Omental fat pad (tissue), 4 donors: ENCODE data around the gene HNRNPF. TPM values are rescaled to one million over a fixed set of nuclear protein-coding genes. Genes with fewer than 3 reads are reported as not detected.
"Not testable (repeated sequence)": the region's sequence is repeated elsewhere in the genome, so short reads cannot be mapped to it uniquely, and the experiment has no call there.

Experiments used
- ATAC-seq: fragments of 150-250 bp; one replicate; pipeline ENCODE4 v1.9.1; 2016; ENCODE audit warnings: mild to moderate bottlenecking, moderate library complexity; ENCODE audit not compliant: low FRiP score
- DNase-seq: peaks from one replicate; pipeline ENCODE4 v3.0.0-alpha.2; 2019; ENCODE audit warnings: low spot score
- total RNA-seq, 4 donors: library from RNA; depleted of rRNA; stranded (reverse); fragments of >200 nt; gene quantifications; one replicate each; pipeline ENCODE4 v1.1.0, GENCODE V29; 2016
- TF ChIP-seq, protein P1 (sequence below), 3 donors: fragments of 450-650 bp; IDR thresholded peaks; one replicate each; pipeline ENCODE4 v1.5.1; 2016 to 2017; ENCODE audit warnings: antibody characterized with exemption in 3 of 3, mild to moderate bottlenecking in 3 of 3, moderate library complexity in 2 of 3

HNRNPF gene
- total RNA-seq, 4 donors from 2014 or later = 140 to 345 (median 164) TPM

DNA sequence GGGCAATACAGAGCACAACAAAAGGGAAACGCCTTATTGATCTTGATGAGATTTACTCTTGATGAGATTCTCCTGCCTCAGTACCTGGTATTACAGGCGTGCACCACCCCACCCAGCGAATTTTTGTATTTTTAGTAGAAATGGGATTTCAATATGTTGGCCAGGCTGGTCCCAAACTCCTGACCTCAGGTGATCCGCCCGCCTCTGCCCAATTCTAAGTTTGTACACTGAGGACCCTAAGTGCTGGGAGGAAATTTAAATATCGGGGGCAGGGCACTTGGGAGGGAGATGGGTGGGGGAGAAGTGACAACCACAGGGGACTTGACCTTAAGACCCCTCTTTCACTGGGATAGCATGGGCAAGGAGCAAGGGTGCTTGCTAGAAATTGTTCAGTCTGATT lies 14.1 kb downstream of the HNRNPF start:
- ATAC-seq = no peak
- TF ChIP-seq, protein P1, sequence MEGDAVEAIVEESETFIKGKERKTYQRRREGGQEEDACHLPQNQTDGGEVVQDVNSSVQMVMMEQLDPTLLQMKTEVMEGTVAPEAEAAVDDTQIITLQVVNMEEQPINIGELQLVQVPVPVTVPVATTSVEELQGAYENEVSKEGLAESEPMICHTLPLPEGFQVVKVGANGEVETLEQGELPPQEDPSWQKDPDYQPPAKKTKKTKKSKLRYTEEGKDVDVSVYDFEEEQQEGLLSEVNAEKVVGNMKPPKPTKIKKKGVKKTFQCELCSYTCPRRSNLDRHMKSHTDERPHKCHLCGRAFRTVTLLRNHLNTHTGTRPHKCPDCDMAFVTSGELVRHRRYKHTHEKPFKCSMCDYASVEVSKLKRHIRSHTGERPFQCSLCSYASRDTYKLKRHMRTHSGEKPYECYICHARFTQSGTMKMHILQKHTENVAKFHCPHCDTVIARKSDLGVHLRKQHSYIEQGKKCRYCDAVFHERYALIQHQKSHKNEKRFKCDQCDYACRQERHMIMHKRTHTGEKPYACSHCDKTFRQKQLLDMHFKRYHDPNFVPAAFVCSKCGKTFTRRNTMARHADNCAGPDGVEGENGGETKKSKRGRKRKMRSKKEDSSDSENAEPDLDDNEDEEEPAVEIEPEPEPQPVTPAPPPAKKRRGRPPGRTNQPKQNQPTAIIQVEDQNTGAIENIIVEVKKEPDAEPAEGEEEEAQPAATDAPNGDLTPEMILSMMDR (IDR thresholded peaks at IDR 0.05) = no peak
- DNase-seq = no peak

DNA sequence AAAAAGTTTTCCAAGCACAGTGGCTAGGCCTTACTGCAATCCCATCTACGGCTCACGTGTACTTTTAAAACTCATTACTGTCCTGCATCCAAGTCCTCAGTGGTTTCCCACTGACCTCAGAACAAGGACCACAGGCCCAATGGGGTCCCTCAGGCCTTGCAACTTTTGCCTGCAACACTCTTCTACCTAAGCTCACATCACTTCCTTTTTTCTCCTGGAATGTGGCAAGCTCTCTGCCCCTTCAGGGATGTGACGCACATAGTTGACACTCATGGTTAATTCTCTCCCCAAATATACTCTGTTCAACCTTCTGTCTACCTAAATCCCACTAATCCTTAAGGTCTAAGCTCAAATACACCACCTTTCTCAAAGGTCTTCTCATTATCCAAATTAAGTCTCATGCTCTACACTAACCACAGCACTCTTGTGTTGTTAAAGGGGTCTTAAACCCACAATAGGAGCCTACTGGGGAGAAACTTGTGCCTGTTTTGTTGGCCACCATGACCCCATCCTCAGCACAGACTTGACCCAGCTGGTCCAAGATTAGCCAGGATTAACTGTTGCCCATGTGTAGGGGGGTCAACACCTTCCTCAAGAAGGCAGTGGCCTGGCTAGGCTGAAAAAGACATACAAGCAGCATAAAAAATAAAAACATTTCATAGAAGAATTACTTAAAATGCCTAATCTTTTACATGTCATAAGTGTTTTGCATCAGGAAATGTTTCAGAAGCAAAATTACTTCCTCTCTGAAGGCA lies 15.2 kb downstream of the HNRNPF start:
- DNase-seq (no peak), ATAC-seq (no peak)
- TF ChIP-seq, protein P1 (IDR thresholded peaks at IDR 0.05) = no peak

- ATAC-seq, DNase-seq: not testable (repeated sequence)
Observed at GRCh38 chr10:43393186-43393585, 15.8 kb downstream of the HNRNPF start.

DNA sequence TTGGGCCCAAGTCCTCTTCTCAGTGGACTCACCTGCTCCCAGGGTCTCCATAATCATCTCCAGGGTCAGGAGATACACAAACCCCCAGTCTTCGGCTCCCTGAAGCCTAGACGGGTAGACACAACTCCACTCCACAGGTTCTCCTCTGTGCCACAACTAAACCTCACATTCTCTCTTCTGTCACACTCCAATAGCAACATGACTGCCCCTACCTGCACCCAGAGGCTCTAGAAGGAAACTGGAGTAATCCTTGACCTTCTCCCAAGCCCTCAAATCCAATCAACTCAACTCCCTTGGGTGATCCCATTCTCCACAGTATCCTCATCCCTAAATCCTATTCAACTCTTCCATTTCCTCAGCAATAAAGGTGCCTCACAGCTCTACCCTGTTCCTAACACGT lies 16.2 kb downstream of the HNRNPF start:
- no peak for DNase-seq
- TF ChIP-seq, protein P1 (IDR thresholded peaks at IDR 0.05) = no peak
- ATAC-seq = no peak

DNA sequence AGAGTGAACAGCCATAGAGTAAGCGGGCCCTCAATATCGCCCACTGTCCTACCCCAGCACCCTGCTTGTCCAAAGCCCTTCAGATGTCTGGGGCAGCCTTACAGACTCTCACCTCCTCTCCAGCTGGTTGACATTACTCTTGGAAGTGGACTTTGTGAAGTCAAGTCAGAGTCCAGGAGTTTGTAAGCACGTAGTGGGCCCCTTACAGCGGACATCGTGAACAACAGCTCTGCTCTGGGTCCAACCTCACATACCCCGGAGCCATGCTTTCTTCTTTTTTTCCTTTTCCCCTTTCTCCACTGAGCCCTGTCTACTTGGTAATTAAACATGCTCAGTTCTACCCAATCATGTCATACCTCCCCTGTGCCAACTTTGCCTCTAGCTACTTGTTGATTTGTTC lies 17.5 kb downstream of the HNRNPF start:
- TF ChIP-seq, protein P1 (IDR thresholded peaks at IDR 0.05) = no peak
- ATAC-seq (no peak), DNase-seq (no peak)

- DNase-seq (no peak), ATAC-seq (no peak)
- TF ChIP-seq, protein P1 (IDR thresholded peaks at IDR 0.05) = no peak
Observed at GRCh38 chr10:43390759-43391158, 18.2 kb downstream of the HNRNPF start.

GRCh38 chr10:43390333-43390732 lies 18.7 kb downstream of the HNRNPF start:
- TF ChIP-seq, protein P1 (IDR thresholded peaks at IDR 0.05) = no peak
- DNase-seq (no peak), ATAC-seq (no peak)
